ENCODE measurements around the gene DPYSL4. TPM values are rescaled to one million over a fixed set of nuclear protein-coding genes. Genes with fewer than 3 reads are reported as not detected.

The DPYSL4 gene
- polyA plus RNA-seq, 3 donors = 0.08 TPM; not detected in 2

GRCh38 chr10:132240156-132240555 lies 53.4 kb downstream of the DPYSL4 start:
- H3K36me3 Mint-ChIP-seq = peaks cover 13 to 14% of the 10 kb centered on the region in 2 donors
- DNase-seq = no peak

GRCh38 chr10:132240581-132240980 lies 53.8 kb downstream of the DPYSL4 start:
- H3K27ac ChIP-seq (ENCODE audit: low read depth in 1 of 2, low read length in 2 of 2) = no peak overlapping the region

More at GRCh38 chr10:132240156-132240555, 53.4 kb downstream of the DPYSL4 start:
- Mint-ChIP-seq H3K4me1 (peaks cover 4% of the 10 kb centered on the region), H3K27me3 (ENCODE audit: low read depth in 3 of 3) (peaks cover 1 to 9% (median 5%) of the 10 kb centered on the region in 3 donors), H3K27ac (no peak overlapping the region), H3K4me3 (no peak overlapping the region), H3K9me3 (peaks cover 0 to 3% (median 0%) of the 10 kb centered on the region in 7 donors)
- Histone ChIP-seq H3K4me3 (replicated peaks in 1 of 3; ENCODE audit: low read depth in 2 of 3, low read length in 3 of 3) (no peak overlapping the region), H3K4me1 (ENCODE audit: control insufficient read depth in 1 of 2, insufficient read depth in 2 of 2, low read length in 2 of 2) (no peaks in the 10 kb centered on the region), H3K27ac (ENCODE audit: low read depth in 1 of 2, low read length in 2 of 2) (no peak overlapping the region), H2AFZ (ENCODE audit: insufficient read depth, low read depth, low read length, poor library complexity, severe bottlenecking) (no peak overlapping the region), H3K36me3 (replicated peaks in 1 of 2; ENCODE audit: control insufficient read depth in 1 of 2, insufficient read depth in 2 of 2, low read length in 2 of 2) (peaks cover 0 to 8% of the 10 kb centered on the region in 2 donors), H3K27me3 (ENCODE audit: control insufficient read depth in 2 of 2, insufficient read depth in 2 of 2, low read length in 2 of 2) (no peaks in the 10 kb centered on the region), H3K4me2 (replicated peaks; ENCODE audit: extremely low read depth, low read length, poor library complexity, severe bottlenecking) (no peak overlapping the region), H3K9ac (ENCODE audit: insufficient read depth, low read length, poor library complexity, severe bottlenecking) (no peak overlapping the region), H4K20me1 (ENCODE audit: insufficient read depth, low read length) (peaks cover 6% of the 10 kb centered on the region), H3K9me3 (replicated peaks in 1 of 2; ENCODE audit: control insufficient read depth in 1 of 2, insufficient read depth in 1 of 2, low read length in 2 of 2) (no peaks in the 10 kb centered on the region), H3K79me2 (ENCODE audit: insufficient read depth, low read length) (no peaks in the 10 kb centered on the region)
- TF ChIP-seq CTCF (IDR thresholded peaks at IDR 0.05) = no peak
- 93% methylated on average over 12 of the region's 15 CpGs for WGBS (ENCODE audit: insufficient coverage)
- intact Hi-C loops (cut with micrococcal nuclease) = no loop called here

More at GRCh38 chr10:132240581-132240980, 53.8 kb downstream of the DPYSL4 start:
- Histone ChIP-seq H3K9me3 (replicated peaks in 1 of 2; ENCODE audit: control insufficient read depth in 1 of 2, insufficient read depth in 1 of 2, low read length in 2 of 2) (no peaks in the 10 kb centered on the region), H3K36me3 (replicated peaks in 1 of 2; ENCODE audit: control insufficient read depth in 1 of 2, insufficient read depth in 2 of 2, low read length in 2 of 2) (peaks cover 0 to 6% of the 10 kb centered on the region in 2 donors), H2AFZ (ENCODE audit: insufficient read depth, low read depth, low read length, poor library complexity, severe bottlenecking) (no peak overlapping the region), H4K20me1 (ENCODE audit: insufficient read depth, low read length) (peaks cover 6% of the 10 kb centered on the region), H3K4me1 (ENCODE audit: control insufficient read depth in 1 of 2, insufficient read depth in 2 of 2, low read length in 2 of 2) (no peaks in the 10 kb centered on the region), H3K4me3 (replicated peaks in 1 of 3; ENCODE audit: low read depth in 2 of 3, low read length in 3 of 3) (no peak overlapping the region), H3K79me2 (ENCODE audit: insufficient read depth, low read length) (no peaks in the 10 kb centered on the region), H3K9ac (ENCODE audit: insufficient read depth, low read length, poor library complexity, severe bottlenecking) (no peak overlapping the region), H3K4me2 (replicated peaks; ENCODE audit: extremely low read depth, low read length, poor library complexity, severe bottlenecking) (no peak overlapping the region), H3K27me3 (ENCODE audit: control insufficient read depth in 2 of 2, insufficient read depth in 2 of 2, low read length in 2 of 2) (no peaks in the 10 kb centered on the region)
- Mint-ChIP-seq H3K27me3 (ENCODE audit: low read depth in 3 of 3) (peaks cover 1 to 9% (median 5%) of the 10 kb centered on the region in 3 donors), H3K4me3 (no peak overlapping the region), H3K27ac (no peak overlapping the region), H3K9me3 (peaks cover 0 to 3% (median 0%) of the 10 kb centered on the region in 7 donors), H3K36me3 (peaks cover 13 to 15% of the 10 kb centered on the region in 2 donors), H3K4me1 (peaks cover 4% of the 10 kb centered on the region)
- no peak for TF ChIP-seq CTCF (IDR thresholded peaks at IDR 0.05)
- no peak for DNase-seq
- WGBS (ENCODE audit: insufficient coverage) = 90% methylated on average over 11 of the region's 16 CpGs
- intact Hi-C loops (cut with micrococcal nuclease) = no loop called here
